Measurements from ENCODE around the gene RAB11FIP5.

The RAB11FIP5 gene

DNA sequence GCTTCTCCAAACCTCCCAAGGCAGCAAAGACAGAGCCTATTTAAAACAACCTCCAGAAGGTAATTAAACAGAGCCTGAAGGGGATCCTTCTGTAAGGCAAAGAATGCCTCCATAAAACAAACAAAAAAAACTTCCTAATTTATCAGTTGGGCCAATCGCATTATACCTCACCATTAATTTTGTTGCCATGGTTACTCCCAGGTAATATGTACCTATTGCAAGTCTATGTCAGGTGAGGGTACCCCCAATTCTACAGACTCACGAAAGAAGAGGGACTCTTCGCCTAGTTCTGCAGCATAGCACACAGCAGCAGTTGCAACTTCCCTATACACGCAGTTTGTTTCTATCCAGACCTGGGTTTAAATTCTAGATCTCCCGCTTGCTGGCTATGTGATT lies 80.0 kb downstream of the RAB11FIP5 start:
- H3K4me1 ChIP-seq (ENCODE audit: control insufficient read depth in 1 of 2, insufficient read depth in 2 of 2, low read length in 2 of 2), result peaks cover 14 to 20% of the 10 kb centered on the region in 2 donors
- H3K9ac ChIP-seq (ENCODE audit: low read depth in 1 of 2, low read length in 2 of 2), result no peak overlapping the region
- H3K36me3 ChIP-seq (ENCODE audit: control insufficient read depth in 1 of 2, insufficient read depth in 2 of 2, low read length in 2 of 2), result no peaks in the 10 kb centered on the region
- no peaks in the 10 kb centered on the region for H3K9me3 ChIP-seq (ENCODE audit: control insufficient read depth in 1 of 2, low read length in 2 of 2)
- H3K27me3 ChIP-seq (ENCODE audit: control insufficient read depth in 1 of 2, insufficient read depth in 2 of 2, low read length in 2 of 2), result no peaks in the 10 kb centered on the region
- H3K4me3 ChIP-seq (ENCODE audit: low read depth in 1 of 2, low read length in 2 of 2), result peak overlapping the region in 1 of 2 donors; percentile 23
- H3K27ac ChIP-seq (ENCODE audit: low read depth, low read length), result peak overlapping the region; percentile 20

DNA sequence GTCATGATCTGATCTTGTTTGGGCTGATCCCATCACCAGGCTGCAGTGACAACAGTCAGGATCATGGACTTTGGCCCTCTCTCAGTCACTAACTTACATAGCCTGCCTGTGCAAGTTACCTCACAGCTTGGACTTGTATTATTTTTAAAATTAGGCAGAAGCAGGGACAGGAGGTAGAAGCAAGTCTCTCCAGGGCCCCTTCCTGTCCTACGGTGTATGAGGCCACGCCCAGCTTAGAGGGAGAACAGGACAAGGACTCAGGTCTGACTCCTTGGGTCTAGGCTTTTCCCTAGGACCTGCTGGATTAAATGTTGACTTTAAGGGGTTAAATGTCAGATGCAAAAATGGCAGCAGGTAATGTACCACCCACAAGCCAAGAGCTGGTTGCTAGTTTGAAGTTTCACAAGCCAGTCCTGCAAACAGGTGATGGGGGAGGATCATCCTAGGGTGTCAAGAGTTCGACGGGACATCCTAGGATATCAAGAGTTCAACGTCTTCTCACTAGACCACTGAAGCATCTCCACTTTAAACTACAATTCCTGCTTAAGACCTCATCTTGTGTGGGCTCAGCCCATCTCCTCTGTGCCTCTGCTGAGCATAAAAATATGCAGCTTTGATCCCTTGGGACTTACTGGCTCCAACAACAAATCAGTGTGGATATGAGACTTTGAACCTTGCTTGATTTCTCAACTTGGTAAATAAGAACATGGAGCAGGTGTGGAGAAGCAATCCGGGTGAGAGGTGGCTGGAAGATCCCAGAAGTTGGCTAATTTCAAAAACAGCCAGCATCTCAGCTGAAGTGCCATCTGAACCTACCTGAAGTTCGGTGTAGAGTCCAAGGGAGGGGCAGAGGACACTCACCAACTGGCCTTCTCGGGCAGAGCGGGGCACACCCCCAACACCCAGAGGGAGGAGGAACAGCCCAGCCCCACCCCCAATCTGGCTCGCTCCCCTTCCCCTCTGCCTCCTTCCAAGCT lies 80.7 kb downstream of the RAB11FIP5 start:
- Histone ChIP-seq H3K27ac (ENCODE audit: low read depth, low read length) (peak overlapping the region; percentile 20), H3K36me3 (ENCODE audit: control insufficient read depth in 1 of 2, insufficient read depth in 2 of 2, low read length in 2 of 2) (no peaks in the 10 kb centered on the region), H3K9me3 (ENCODE audit: control insufficient read depth in 1 of 2, low read length in 2 of 2) (no peaks in the 10 kb centered on the region), H3K4me3 (ENCODE audit: low read depth in 1 of 2, low read length in 2 of 2) (peak overlapping the region; percentile 23 to 28), H3K4me1 (ENCODE audit: control insufficient read depth in 1 of 2, insufficient read depth in 2 of 2, low read length in 2 of 2) (peaks cover 14 to 20% of the 10 kb centered on the region in 2 donors), H3K9ac (ENCODE audit: low read depth in 1 of 2, low read length in 2 of 2) (peak overlapping the region in 1 of 2 donors; percentile 13), H3K27me3 (ENCODE audit: control insufficient read depth in 1 of 2, insufficient read depth in 2 of 2, low read length in 2 of 2) (no peaks in the 10 kb centered on the region)

DNA sequence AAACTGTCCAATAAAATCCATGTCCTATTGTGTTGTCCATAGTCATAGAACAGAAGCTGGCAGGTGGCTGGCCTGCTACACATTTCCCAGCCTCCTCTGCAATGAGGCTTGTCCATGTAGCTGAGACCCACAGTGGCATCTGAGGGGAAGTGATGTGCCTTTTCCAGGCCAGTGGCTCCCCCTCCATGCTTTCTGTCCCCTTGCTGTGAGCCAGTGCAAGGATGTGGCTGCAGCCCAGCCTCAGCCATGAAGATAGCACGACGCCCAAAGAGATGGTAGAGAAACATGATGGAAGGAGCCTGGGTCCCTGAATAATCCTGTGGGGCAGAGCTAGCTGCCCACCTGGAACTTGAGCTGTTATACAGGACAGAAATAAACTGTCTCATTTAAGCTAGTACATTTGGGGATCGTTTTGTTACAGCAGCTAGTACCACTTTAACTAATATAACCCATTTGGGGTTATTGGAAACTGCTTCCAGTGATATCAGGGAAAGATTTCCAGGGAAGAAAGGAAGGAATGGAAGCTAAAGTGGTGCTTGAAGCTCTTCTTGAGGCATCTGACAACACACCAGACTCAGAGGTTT lies 81.6 kb downstream of the RAB11FIP5 start:
- Histone ChIP-seq H3K4me3 (ENCODE audit: low read depth in 1 of 2, low read length in 2 of 2) (no peak overlapping the region), H3K36me3 (ENCODE audit: control insufficient read depth in 1 of 2, insufficient read depth in 2 of 2, low read length in 2 of 2) (no peaks in the 10 kb centered on the region), H3K4me1 (ENCODE audit: control insufficient read depth in 1 of 2, insufficient read depth in 2 of 2, low read length in 2 of 2) (peaks cover 14 to 20% of the 10 kb centered on the region in 2 donors), H3K27ac (ENCODE audit: low read depth, low read length) (no peak overlapping the region), H3K9me3 (ENCODE audit: control insufficient read depth in 1 of 2, low read length in 2 of 2) (no peaks in the 10 kb centered on the region), H3K27me3 (ENCODE audit: control insufficient read depth in 1 of 2, insufficient read depth in 2 of 2, low read length in 2 of 2) (no peaks in the 10 kb centered on the region), H3K9ac (ENCODE audit: low read depth in 1 of 2, low read length in 2 of 2) (peak overlapping the region in 1 of 2 donors; percentile 13)

DNA sequence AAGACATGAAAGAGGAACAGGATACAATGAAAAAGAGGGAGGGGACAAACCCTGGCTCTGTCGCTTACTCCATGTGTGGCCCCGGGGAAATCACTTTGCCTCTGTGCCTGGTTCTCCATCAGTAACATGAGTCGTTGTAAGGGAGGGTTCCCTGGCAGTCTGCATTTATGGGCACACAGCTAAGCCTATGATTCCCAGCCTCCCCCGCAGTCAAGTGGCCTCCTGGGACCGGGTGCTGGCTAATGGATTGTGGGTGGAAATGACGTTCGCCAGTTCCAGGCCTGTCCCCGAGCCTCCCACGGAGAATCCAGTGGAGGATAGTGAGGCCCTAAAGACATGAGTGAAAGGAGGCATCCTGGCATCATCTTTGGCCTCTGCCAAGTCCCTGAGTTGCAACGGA lies 83.9 kb downstream of the RAB11FIP5 start:
- no peak overlapping the region for H3K4me3 ChIP-seq (ENCODE audit: low read depth in 1 of 2, low read length in 2 of 2)
- H3K36me3 ChIP-seq (ENCODE audit: control insufficient read depth in 1 of 2, insufficient read depth in 2 of 2, low read length in 2 of 2), result no peaks in the 10 kb centered on the region
- H3K27ac ChIP-seq (ENCODE audit: low read depth, low read length), result no peak overlapping the region
- peaks cover 14 to 20% of the 10 kb centered on the region in 2 donors for H3K4me1 ChIP-seq (ENCODE audit: control insufficient read depth in 1 of 2, insufficient read depth in 2 of 2, low read length in 2 of 2)
- no peaks in the 10 kb centered on the region for H3K9me3 ChIP-seq (ENCODE audit: control insufficient read depth in 1 of 2, low read length in 2 of 2)
- H3K9ac ChIP-seq (ENCODE audit: low read depth in 1 of 2, low read length in 2 of 2), result no peak overlapping the region
- no peaks in the 10 kb centered on the region for H3K27me3 ChIP-seq (ENCODE audit: control insufficient read depth in 1 of 2, insufficient read depth in 2 of 2, low read length in 2 of 2)

GRCh38 chr2:73027340-73027739 lies 85.4 kb downstream of the RAB11FIP5 start:
- H3K27me3 ChIP-seq (ENCODE audit: control insufficient read depth in 1 of 2, insufficient read depth in 2 of 2, low read length in 2 of 2), result no peaks in the 10 kb centered on the region
- H3K4me1 ChIP-seq (ENCODE audit: control insufficient read depth in 1 of 2, insufficient read depth in 2 of 2, low read length in 2 of 2), result peaks cover 11 to 14% of the 10 kb centered on the region in 2 donors
- H3K9me3 ChIP-seq (ENCODE audit: control insufficient read depth in 1 of 2, low read length in 2 of 2), result no peaks in the 10 kb centered on the region
- H3K27ac ChIP-seq (ENCODE audit: low read depth, low read length), result no peak overlapping the region
- no peak overlapping the region for H3K4me3 ChIP-seq (ENCODE audit: low read depth in 1 of 2, low read length in 2 of 2)
- no peaks in the 10 kb centered on the region for H3K36me3 ChIP-seq (ENCODE audit: control insufficient read depth in 1 of 2, insufficient read depth in 2 of 2, low read length in 2 of 2)
- no peak overlapping the region for H3K9ac ChIP-seq (ENCODE audit: low read depth in 1 of 2, low read length in 2 of 2)

DNA sequence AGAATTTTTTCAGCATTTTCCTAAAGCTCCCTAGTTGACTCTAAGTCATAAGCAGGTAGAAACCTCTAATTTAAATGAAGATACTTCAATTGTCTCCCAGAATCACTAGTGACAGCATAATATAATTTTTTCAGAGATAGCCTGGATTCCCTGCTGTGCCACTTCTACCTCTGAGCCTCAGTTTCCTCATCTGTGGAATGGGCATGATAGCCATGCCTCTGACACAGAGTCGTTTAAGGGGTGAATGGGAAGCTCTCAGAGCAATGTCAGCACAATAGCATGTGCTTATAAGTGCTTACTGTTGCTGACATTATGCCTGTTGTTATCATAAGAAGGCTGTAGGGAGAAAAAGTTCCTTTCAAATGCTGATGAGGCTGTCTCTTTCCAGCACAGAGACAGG lies 89.3 kb downstream of the RAB11FIP5 start:
- no peaks in the 10 kb centered on the region for H3K4me1 ChIP-seq (ENCODE audit: control insufficient read depth in 1 of 2, insufficient read depth in 2 of 2, low read length in 2 of 2)
- no peaks in the 10 kb centered on the region for H3K27me3 ChIP-seq (ENCODE audit: control insufficient read depth in 1 of 2, insufficient read depth in 2 of 2, low read length in 2 of 2)
- H3K27ac ChIP-seq (ENCODE audit: low read depth, low read length), result no peak overlapping the region
- peaks cover 7 to 8% of the 10 kb centered on the region in 2 donors for H3K36me3 ChIP-seq (ENCODE audit: control insufficient read depth in 1 of 2, insufficient read depth in 2 of 2, low read length in 2 of 2)
- no peak overlapping the region for H3K4me3 ChIP-seq (ENCODE audit: low read depth in 1 of 2, low read length in 2 of 2)
- H3K9me3 ChIP-seq (ENCODE audit: control insufficient read depth in 1 of 2, low read length in 2 of 2), result no peaks in the 10 kb centered on the region
- H3K9ac ChIP-seq (ENCODE audit: low read depth in 1 of 2, low read length in 2 of 2), result no peak overlapping the region
